Astrocyte (in vitro differentiated cells and primary cell): ENCODE results near the gene TAGLN2.

Source experiments
- CTCF ChIP-seq: IDR thresholded peaks from 2 replicates; pipeline ENCODE4 v1.5.1; 2011; ENCODE audit warnings: low read depth, mild to moderate bottlenecking, inconsistent platforms, low read length, moderate library complexity; ENCODE audit not compliant: insufficient read depth
- EZH2 ChIP-seq: IDR thresholded peaks from 2 replicates; pipeline ENCODE4 v1.6.1; 2012; ENCODE audit warnings: mild to moderate bottlenecking, low read length, inconsistent platforms; ENCODE audit not compliant: insufficient read depth

- TF ChIP-seq CTCF = no peak
- no peak for TF ChIP-seq EZH2
These were observed 9.6 kb downstream of the TAGLN2 start for GRCh38 chr1:159915571-159916241.
